Hepatic stellate cell (primary cell): ENCODE results near the gene ACOXL.

Source experiments
- DNase-seq: peaks from one replicate; pipeline ENCODE4 v3.0.0; 2011; ENCODE audit warnings: low spot score

Gene ACOXL

DNA sequence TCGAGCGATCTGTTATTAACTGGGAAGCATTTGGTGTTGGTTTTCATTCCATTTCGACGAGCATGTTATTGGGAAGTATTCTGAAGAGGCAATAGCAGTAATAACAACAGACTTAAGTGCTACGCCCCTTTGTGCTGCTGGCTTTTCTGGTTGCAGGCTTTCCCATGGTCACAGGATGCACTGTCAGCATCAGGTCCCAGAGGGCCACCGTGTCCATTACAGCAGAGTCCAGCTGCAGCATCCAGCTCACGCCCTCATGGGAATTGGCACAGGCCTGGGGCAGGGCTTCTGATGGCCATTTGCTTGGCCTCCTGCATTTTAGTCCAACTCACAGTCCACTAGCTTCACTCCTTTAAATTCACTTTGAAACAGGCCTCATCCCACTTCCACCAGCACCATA lies 432.7 kb downstream of the ACOXL start:
- peak; percentile 29 for DNase-seq

DNA sequence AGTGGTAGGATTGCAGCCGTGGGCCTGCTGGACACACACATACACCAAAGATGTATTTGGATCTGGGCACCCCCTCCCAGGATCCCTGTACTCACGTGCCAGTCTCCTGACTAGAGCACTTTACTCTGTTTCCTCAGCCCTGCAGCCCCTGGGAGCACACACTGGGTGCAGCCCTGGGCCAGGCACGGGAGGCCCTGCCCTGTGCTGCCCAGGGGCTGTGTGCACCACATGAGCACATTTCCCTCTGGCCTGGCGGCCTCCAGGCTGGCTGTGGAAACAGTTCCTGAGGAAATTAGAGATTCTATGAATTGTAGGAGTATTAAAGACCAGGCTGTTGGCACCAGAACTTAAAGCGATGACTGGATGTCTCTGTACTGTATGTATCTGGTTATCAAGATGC lies 433.7 kb downstream of the ACOXL start:
- DNase-seq: no peak

DNA sequence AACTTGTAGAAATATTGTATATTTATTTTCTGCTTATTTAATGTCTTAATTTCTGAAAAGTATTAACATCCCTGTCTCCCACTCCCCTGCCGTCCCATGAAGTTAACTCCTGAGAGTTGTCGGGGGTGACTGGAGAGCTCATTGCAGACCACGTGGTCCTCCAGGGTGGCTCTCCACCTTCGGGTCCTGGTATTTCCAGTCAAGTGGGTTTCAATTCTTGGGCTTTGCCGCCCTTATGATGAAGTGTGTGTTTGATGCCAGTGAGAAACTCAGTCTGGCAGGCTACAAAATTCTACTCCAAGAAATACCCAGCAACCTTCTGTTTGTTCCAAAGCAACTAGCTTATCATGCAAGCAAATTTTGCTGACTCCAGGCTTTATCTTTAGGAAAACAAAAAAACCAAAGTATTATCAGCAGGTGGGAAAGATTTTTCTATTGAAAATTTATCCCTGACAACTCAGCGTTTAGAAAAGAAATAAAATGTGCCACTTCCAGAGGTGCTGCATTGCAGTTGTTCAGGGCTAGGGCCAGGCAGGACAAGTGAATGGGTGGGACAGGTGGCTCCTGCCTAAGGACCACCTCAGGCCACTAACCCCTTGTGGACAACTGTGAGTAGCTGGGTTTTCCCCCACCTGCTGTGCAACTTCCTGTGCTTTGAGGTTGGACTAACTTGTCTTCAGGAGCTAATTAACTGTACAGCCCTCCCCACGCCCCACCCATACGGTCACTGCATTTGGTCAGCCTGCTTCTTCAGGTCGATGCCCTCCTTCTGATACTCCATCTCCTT lies 434.9 kb downstream of the ACOXL start:
- DNase-seq: no peak

DNA sequence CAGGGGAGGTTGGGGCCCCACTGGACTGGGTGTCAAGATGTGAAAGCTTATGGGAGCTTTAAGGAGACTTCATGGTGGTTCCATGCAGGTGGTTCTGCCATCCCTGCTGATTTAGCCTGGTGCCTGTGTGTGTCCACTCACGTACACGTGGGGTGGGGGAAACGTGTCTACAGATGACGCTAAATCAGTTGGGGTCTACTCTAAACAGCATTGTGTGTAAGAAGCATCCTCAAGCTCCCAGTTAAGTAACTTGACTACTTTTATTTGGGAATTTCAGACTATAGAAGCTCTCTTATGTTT lies 435.4 kb downstream of the ACOXL start:
- no peak for DNase-seq
